CD8-positive, alpha-beta memory T cell (primary cell): ENCODE data around the gene ZNF182. TPM values are rescaled to one million over a fixed set of nuclear protein-coding genes. Genes with fewer than 3 reads are reported as not detected.
"Not testable (repeated sequence)": the region's sequence is repeated elsewhere in the genome, so short reads cannot be mapped to it uniquely, and the experiment has no call there.

ENCODE experiments used
- CTCF ChIA-PET: fragments of 350-600 bp; sonication (Branson Sonifier 250); formaldehyde crosslinking; loops from one replicate; lab custom pipeline; 2021; ENCODE audit warnings: antibody characterized with exemption; lab: Charles Lee
- POLR2A ChIA-PET: fragments of 350-600 bp; sonication (Branson Sonifier 250); formaldehyde crosslinking; loops from one replicate; lab custom pipeline; 2021; ENCODE audit warnings: antibody characterized with exemption; lab: Charles Lee
- DNase-seq, 5 donors: peaks; one replicate each; pipeline versions ENCODE4 v3.0.0 to v3.0.0-alpha.2; 2020 to 2022; ENCODE audit warnings: mixed read lengths in 1 of 5
- H3K27ac ChIP-seq: one replicate; pipeline ENCODE4 v1.7.0; 2013; ENCODE audit warnings: low read depth, mild to moderate bottlenecking, low read length, moderate library complexity
- H3K27me3 ChIP-seq: 2 replicates; pipeline ENCODE4 v1.7.0; 2013; ENCODE audit warnings: low read length, mild to moderate bottlenecking; ENCODE audit not compliant: insufficient read depth, poor library complexity, severe bottlenecking
- H3K36me3 ChIP-seq: 2 replicates; pipeline ENCODE4 v1.7.0; 2013; ENCODE audit warnings: mild to moderate bottlenecking, low read length, moderate library complexity; ENCODE audit not compliant: insufficient read depth
- H3K4me1 ChIP-seq: 2 replicates; pipeline ENCODE4 v1.7.0; 2013; ENCODE audit warnings: mild to moderate bottlenecking, low read length, moderate library complexity; ENCODE audit not compliant: insufficient read depth
- H3K4me3 ChIP-seq: 2 replicates; pipeline ENCODE4 v1.7.0; 2013; ENCODE audit warnings: mild to moderate bottlenecking, low read length
- H3K9me3 ChIP-seq: 2 replicates; pipeline ENCODE4 v1.7.0; 2013; ENCODE audit warnings: mild to moderate bottlenecking, low read length
- H3K27ac Mint-ChIP-seq, 8 donors: one replicate each; pipeline ENCODE4 v1.8.0; 2020 to 2021; ENCODE audit warnings: mixed read lengths in 8 of 8, mild to moderate bottlenecking in 6 of 8, inconsistent platforms in 3 of 8, moderate library complexity in 3 of 8
- H3K27me3 Mint-ChIP-seq, 2 donors: one replicate each; pipeline ENCODE4 v1.8.0; 2020 to 2021; ENCODE audit warnings: mixed read lengths in 2 of 2, mild to moderate bottlenecking in 1 of 2, moderate library complexity in 1 of 2
- H3K36me3 Mint-ChIP-seq, 3 donors: one replicate each; pipeline ENCODE4 v1.8.0; 2020 to 2021; ENCODE audit warnings: mixed read lengths in 3 of 3, inconsistent platforms in 1 of 3, mild to moderate bottlenecking in 1 of 3
- H3K4me1 Mint-ChIP-seq, 3 donors: one replicate each; pipeline ENCODE4 v1.8.0; 2020 to 2021; ENCODE audit warnings: mixed read lengths in 3 of 3, inconsistent platforms in 1 of 3, mild to moderate bottlenecking in 1 of 3
- H3K4me3 Mint-ChIP-seq, 7 donors: one replicate each; pipeline ENCODE4 v1.8.0; 2020 to 2021; ENCODE audit warnings: mixed read lengths in 7 of 7, mild to moderate bottlenecking in 6 of 7, moderate library complexity in 4 of 7, inconsistent platforms in 2 of 7
- H3K9me3 Mint-ChIP-seq, 5 donors: one replicate each; pipeline ENCODE4 v1.8.0; 2020 to 2022; ENCODE audit warnings: mixed read lengths in 5 of 5, mild to moderate bottlenecking in 3 of 5, moderate library complexity in 2 of 5, inconsistent platforms in 1 of 5
- polyA plus RNA-seq: library from polyadenylated mRNA; unstranded; fragments of 300-500 nt; fragmentation: Illumina TruSeq; gene quantifications from one replicate; pipeline ENCODE4 v1.2.3, GENCODE V29; 2021
- total RNA-seq, 2 experiments: library from RNA; stranded (reverse); gene quantifications; one replicate each; pipeline ENCODE4 v1.2.3, GENCODE V29; 2021

The ZNF182 gene
- total and polyA plus RNA-seq, 3 experiments from 2014 or later, result 6.5 to 6.9 (median 6.9) TPM

GRCh38 chrX:48028091-48028490 is 24.3 kb upstream of the ZNF182 start:
- ChIA-PET CTCF (interaction anchor here (1.1 to 2.3 kb wide), 2 partner anchors 69 to 171 kb away, joined by 3 to 6 read pairs; no protein-coding TSS in a partner anchor), POLR2A (no interaction called here)
- Mint-ChIP-seq H3K36me3 (peaks cover 0 to 2% (median 0%) of the 10 kb centered on the region in 3 donors), H3K27ac (no peak overlapping the region), H3K9me3 (no peaks in the 10 kb centered on the region), H3K27me3 (peaks cover 0 to 5% of the 10 kb centered on the region in 2 donors), H3K4me1 (peaks cover 4 to 10% (median 5%) of the 10 kb centered on the region in 3 donors), H3K4me3 (no peak overlapping the region)
- no peaks in the 10 kb centered on the region for H3K4me1 ChIP-seq
- no peak for DNase-seq
- no peaks in the 10 kb centered on the region for H3K9me3 ChIP-seq
- no peaks in the 10 kb centered on the region for H3K36me3 ChIP-seq
- no peak overlapping the region for H3K27ac ChIP-seq
- no peaks in the 10 kb centered on the region for H3K27me3 ChIP-seq
- H3K4me3 ChIP-seq, result no peak overlapping the region

- H3K36me3 ChIP-seq, DNase-seq, H3K27me3 ChIP-seq, H3K4me3 ChIP-seq, H3K9me3 ChIP-seq, H3K27ac ChIP-seq, H3K36me3 Mint-ChIP-seq, H3K4me1 ChIP-seq, POLR2A ChIA-PET, H3K9me3 Mint-ChIP-seq, H3K27me3 Mint-ChIP-seq, H3K4me3 Mint-ChIP-seq: not testable (repeated sequence)
- Mint-ChIP-seq H3K27ac (peak overlapping the region in 1 of 8 donors; percentile 15), H3K4me1 (peaks cover 4 to 10% (median 5%) of the 10 kb centered on the region in 3 donors)
- CTCF ChIA-PET, result interaction anchor here (0.7 to 2.1 kb wide), 10 partner anchors 15 to 198 kb away, joined by 3 to 13 read pairs (median 4); no protein-coding TSS in a partner anchor
Measured at GRCh38 chrX:48027545-48027944, 23.8 kb upstream of the ZNF182 start.

GRCh38 chrX:48025561-48025960 is 21.8 kb upstream of the ZNF182 start:
- H3K36me3 Mint-ChIP-seq, result peaks cover 0 to 5% (median 2%) of the 10 kb centered on the region in 3 donors
- peak overlapping the region in 2 of 8 donors; percentile 29 to 78 for H3K27ac Mint-ChIP-seq
- peak in 3 of 5 donors; percentile 36 to 54 (median 45) for DNase-seq

GRCh38 chrX:48022738-48023137 is 18.9 kb upstream of the ZNF182 start:
- Histone ChIP-seq H3K36me3 (no peaks in the 10 kb centered on the region), H3K27me3 (no peaks in the 10 kb centered on the region), H3K4me3 (no peak overlapping the region), H3K4me1 (no peaks in the 10 kb centered on the region), H3K9me3 (no peaks in the 10 kb centered on the region), H3K27ac (no peak overlapping the region)
- Mint-ChIP-seq H3K27me3 (peaks cover 0 to 4% of the 10 kb centered on the region in 2 donors), H3K36me3 (peaks cover 0 to 5% (median 2%) of the 10 kb centered on the region in 3 donors), H3K27ac (peak overlapping the region in 3 of 8 donors; percentile 5 to 63 (median 18)), H3K9me3 (peaks cover 0 to 2% (median 0%) of the 10 kb centered on the region in 5 donors), H3K4me1 (peaks cover 11 to 25% (median 20%) of the 10 kb centered on the region in 3 donors), H3K4me3 (peak overlapping the region in 3 of 7 donors; percentile 16 to 35 (median 20))
- CTCF ChIA-PET, result interaction anchor here (1.2 kb wide), 1 partner anchor 63 kb away, joined by 3 read pairs; no protein-coding TSS in a partner anchor
- POLR2A ChIA-PET, result no interaction called here
- no peak for DNase-seq

More at GRCh38 chrX:48025561-48025960, 21.8 kb upstream of the ZNF182 start:
- Histone ChIP-seq H3K9me3 (no peaks in the 10 kb centered on the region), H3K27ac (no peak overlapping the region), H3K4me3 (no peak overlapping the region), H3K36me3 (no peaks in the 10 kb centered on the region), H3K4me1 (no peaks in the 10 kb centered on the region), H3K27me3 (no peaks in the 10 kb centered on the region)
- ChIA-PET POLR2A (no interaction called here), CTCF (interaction anchor here (1.0 to 2.1 kb wide), 3 partner anchors 171 to 196 kb away, joined by 4 to 13 read pairs (median 6); partner anchors contain the start of gene ZNF81)
- H3K27me3 Mint-ChIP-seq, result peaks cover 0 to 4% of the 10 kb centered on the region in 2 donors
- H3K9me3 Mint-ChIP-seq, result peaks cover 0 to 2% (median 0%) of the 10 kb centered on the region in 5 donors
- peak overlapping the region in 1 of 7 donors; percentile 12 for H3K4me3 Mint-ChIP-seq
- peaks cover 9 to 19% (median 17%) of the 10 kb centered on the region in 3 donors for H3K4me1 Mint-ChIP-seq

GRCh38 chrX:48022100-48022499 is 18.3 kb upstream of the ZNF182 start:
- H3K9me3 ChIP-seq, result no peaks in the 10 kb centered on the region
- no peak for DNase-seq
- Mint-ChIP-seq H3K4me3 (peak overlapping the region in 4 of 7 donors; percentile 90 to 94 (median 92)), H3K27ac (peak overlapping the region in 1 of 8 donors; percentile 63), H3K4me1 (peaks cover 11 to 25% (median 20%) of the 10 kb centered on the region in 3 donors), H3K9me3 (peaks cover 0 to 2% (median 0%) of the 10 kb centered on the region in 5 donors), H3K27me3 (peaks cover 0 to 4% of the 10 kb centered on the region in 2 donors), H3K36me3 (peaks cover 0 to 5% (median 2%) of the 10 kb centered on the region in 3 donors)
- POLR2A ChIA-PET, result no interaction called here
- no peaks in the 10 kb centered on the region for H3K4me1 ChIP-seq
- no peaks in the 10 kb centered on the region for H3K36me3 ChIP-seq
- CTCF ChIA-PET, result interaction anchor here (1.2 kb wide), 1 partner anchor 63 kb away, joined by 3 read pairs; no protein-coding TSS in a partner anchor
- H3K27ac ChIP-seq, result no peak overlapping the region
- no peak overlapping the region for H3K4me3 ChIP-seq
- H3K27me3 ChIP-seq, result no peaks in the 10 kb centered on the region

GRCh38 chrX:48021026-48021900 is 17.5 kb upstream of the ZNF182 start:
- ChIA-PET CTCF (interaction anchor here (0.7 kb wide), 1 partner anchor 190 kb away, joined by 3 read pairs; no protein-coding TSS in a partner anchor), POLR2A (interaction anchor here (1.0 to 1.4 kb wide), 3 partner anchors 18 to 465 kb away, joined by 3 to 7 read pairs (median 4); partner anchors contain the start of gene ZNF81)
- peak overlapping the region; percentile 66 for H3K27ac ChIP-seq
- H3K36me3 ChIP-seq, result no peaks in the 10 kb centered on the region
- H3K27me3 Mint-ChIP-seq, result peaks cover 0 to 4% of the 10 kb centered on the region in 2 donors
- no peaks in the 10 kb centered on the region for H3K27me3 ChIP-seq
- DNase-seq, result peak; percentile 53 to 87 (median 80)
- H3K4me3 ChIP-seq, result peak overlapping the region; percentile 86
- H3K9me3 ChIP-seq, result no peaks in the 10 kb centered on the region
- peak overlapping the region; percentile 90 to 94 (median 93) for H3K4me3 Mint-ChIP-seq
- H3K27ac Mint-ChIP-seq, result peak overlapping the region; percentile 60 to 97 (median 94)
- peaks cover 0 to 2% (median 0%) of the 10 kb centered on the region in 5 donors for H3K9me3 Mint-ChIP-seq
- peaks cover 0 to 5% (median 2%) of the 10 kb centered on the region in 3 donors for H3K36me3 Mint-ChIP-seq
- no peaks in the 10 kb centered on the region for H3K4me1 ChIP-seq
- peaks cover 11 to 20% (median 20%) of the 10 kb centered on the region in 3 donors for H3K4me1 Mint-ChIP-seq

- peak overlapping the region; percentile 90 to 94 (median 93) for H3K4me3 Mint-ChIP-seq
Measured at GRCh38 chrX:48020472-48020871, 16.7 kb upstream of the ZNF182 start.

More at GRCh38 chrX:48020472-48020871, 16.7 kb upstream of the ZNF182 start:
- H3K27me3 Mint-ChIP-seq, H3K36me3 ChIP-seq, H3K27me3 ChIP-seq, CTCF ChIA-PET, H3K9me3 Mint-ChIP-seq, H3K4me1 ChIP-seq, H3K9me3 ChIP-seq, H3K36me3 Mint-ChIP-seq, H3K27ac ChIP-seq: not testable (repeated sequence)
- H3K4me3 ChIP-seq, result peak overlapping the region; percentile 86
- Mint-ChIP-seq H3K27ac (peak overlapping the region in 5 of 8 donors; percentile 85 to 97 (median 93)), H3K4me1 (peaks cover 8 to 17% (median 16%) of the 10 kb centered on the region in 3 donors)
- POLR2A ChIA-PET, result interaction anchor here (1.3 to 1.4 kb wide), 2 partner anchors 184 to 464 kb away, joined by 4 to 7 read pairs; partner anchors contain the start of gene ZNF81
- DNase-seq, result peak in 3 of 5 donors; percentile 14 to 44 (median 24)
